GM10847 (cell line): ENCODE data around the gene SLC22A15.

ENCODE experiments used
- POLR2A ChIP-seq: IDR thresholded peaks from 2 replicates; pipeline ENCODE4 v1.6.1; 2011; ENCODE audit not compliant: insufficient read length; ENCODE audit errors: extremely low read depth

The SLC22A15 gene

GRCh38 chr1:116018007-116018406, 41.7 kb downstream of the SLC22A15 start:
- TF ChIP-seq POLR2A = no peak

GRCh38 chr1:116019653-116020253, 43.4 kb downstream of the SLC22A15 start:
- no peak for TF ChIP-seq POLR2A

DNA sequence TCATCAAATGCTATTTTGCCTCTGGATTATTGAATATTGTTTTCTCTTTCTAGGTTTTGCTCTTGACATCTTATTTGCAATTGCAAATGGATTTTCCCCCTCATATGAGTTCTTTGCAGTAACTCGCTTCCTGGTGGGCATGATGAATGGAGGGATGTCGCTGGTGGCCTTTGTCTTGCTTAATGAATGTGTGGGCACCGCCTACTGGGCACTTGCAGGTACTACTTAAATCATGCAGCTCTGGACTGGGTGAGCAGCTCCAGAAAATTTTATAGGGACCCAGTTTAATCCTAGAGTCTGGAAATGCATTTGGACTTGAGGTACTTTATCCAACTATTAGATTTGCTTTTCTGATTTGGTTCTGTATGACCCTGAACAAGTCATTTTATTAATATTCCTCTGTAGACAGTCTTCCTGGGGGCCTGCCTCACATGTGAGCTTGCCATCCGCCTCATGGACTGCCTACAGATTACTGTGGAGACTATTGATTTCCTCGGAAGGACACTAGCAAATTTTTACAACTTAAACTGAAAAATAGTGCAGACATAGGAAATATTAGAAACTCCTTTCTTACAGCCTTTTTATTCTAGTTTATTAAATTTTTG, 44.5 kb downstream of the SLC22A15 start:
- no peak for TF ChIP-seq POLR2A

DNA sequence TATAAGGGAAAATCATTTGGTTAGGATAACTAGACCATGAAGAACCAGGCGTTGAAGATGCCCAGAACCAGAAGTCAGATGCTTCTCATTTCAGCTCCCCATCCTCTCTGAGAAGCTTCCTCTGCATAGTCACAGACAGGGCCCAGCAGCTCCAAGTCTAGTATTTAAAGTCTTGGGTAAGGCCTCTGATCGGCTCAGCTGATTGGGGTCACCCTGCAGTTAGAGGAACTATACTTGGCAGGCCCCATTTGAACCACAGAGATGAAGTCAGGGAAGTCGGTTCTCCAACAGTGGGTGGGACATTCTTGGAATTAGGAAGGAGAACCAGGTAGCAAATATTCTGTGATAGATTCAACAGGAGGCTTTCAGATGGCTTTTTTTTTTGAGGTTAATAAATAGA, 48.3 kb downstream of the SLC22A15 start:
- no peak for TF ChIP-seq POLR2A

GRCh38 chr1:116026631-116027030, 50.3 kb downstream of the SLC22A15 start:
- TF ChIP-seq POLR2A = no peak

DNA sequence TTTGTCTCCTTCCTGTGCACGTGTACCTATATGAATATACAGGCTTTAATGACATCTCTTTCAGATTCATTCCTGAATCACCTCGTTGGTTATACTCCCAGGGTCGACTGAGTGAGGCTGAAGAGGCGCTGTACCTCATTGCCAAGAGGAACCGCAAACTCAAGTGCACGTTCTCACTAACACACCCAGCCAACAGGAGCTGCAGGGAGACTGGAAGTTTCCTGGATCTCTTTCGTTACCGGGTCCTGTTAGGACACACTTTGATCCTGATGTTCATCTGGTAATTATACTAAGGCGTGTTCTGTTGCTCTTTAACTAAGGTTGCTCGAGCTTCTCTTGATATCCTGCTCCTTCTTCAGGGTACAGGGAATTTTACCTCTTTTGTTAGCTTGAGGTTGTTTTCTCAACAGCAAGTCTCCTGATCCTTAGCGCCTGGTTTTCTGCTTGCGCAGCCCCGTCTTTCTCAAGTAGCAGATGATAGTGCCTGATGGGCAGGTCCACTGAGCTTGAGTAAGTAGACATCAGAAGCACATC, 55.1 kb downstream of the SLC22A15 start:
- no peak for TF ChIP-seq POLR2A

- TF ChIP-seq POLR2A = no peak
Measured at GRCh38 chr1:116033322-116033721, 57.0 kb downstream of the SLC22A15 start.

GRCh38 chr1:116036255-116036654, 59.9 kb downstream of the SLC22A15 start:
- no peak for TF ChIP-seq POLR2A

DNA sequence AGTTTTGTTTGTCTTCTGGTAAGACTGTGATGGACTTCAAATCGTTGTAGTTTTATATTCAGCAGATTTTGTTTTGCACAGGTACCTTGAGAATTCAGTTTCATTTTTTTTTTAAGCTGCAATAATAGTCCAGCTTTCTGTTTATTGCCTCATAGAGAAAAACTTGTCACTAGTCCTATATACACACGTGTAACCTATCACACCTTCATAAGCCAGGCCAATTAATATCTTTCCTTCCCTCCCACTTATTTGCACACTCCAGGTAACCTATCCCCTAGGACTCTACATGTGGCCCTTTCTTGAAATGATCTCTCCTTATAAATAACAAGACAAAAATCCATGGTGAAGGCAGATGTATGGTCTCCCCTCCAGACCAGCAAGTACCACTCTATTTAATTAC, 62.4 kb downstream of the SLC22A15 start:
- no peak for TF ChIP-seq POLR2A

- TF ChIP-seq POLR2A = no peak
Measured at GRCh38 chr1:116044071-116044470, 67.8 kb downstream of the SLC22A15 start.

DNA sequence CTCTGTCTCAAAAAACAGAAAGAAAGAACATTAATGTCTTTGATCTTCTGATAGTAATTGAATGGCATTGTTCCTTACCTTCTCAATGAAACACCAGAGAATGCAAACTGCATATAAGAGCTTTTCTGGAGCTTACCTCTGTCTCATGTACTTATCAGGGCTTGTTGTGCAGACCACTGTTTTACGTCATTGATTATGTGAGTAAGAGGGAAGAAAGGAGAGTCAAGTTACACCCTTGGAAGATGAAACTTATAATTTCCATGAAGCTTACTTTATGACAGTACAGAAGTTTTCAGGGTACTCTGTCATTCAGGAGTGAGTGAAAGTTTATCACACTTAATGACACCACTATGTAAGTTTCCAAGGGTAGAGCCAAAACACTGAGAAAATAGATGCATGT, 85.9 kb downstream of the SLC22A15 start:
- TF ChIP-seq POLR2A = no peak

DNA sequence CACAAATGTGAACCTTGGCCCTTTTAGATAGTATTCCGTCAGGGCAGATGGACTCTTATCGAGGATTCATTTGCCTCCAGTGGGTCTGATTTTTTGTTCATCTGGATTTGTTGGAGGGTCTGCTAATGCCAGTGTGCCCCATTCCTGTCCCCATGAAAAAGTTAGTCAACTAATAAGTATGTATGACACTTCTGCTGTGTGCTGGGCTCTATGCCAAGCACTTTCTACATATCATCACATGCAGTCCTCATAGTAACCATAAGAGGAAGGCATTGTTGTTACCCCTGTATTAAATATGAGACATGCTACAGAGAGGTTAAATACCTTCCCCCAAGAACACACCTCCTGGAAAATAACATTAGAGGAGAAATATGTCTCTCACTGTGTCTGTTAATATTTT, 88.3 kb downstream of the SLC22A15 start:
- TF ChIP-seq POLR2A = no peak

GRCh38 chr1:116066868-116067565, 90.7 kb downstream of the SLC22A15 start:
- no peak for TF ChIP-seq POLR2A

- TF ChIP-seq POLR2A = no peak
Measured at GRCh38 chr1:116067566-116067890, 91.2 kb downstream of the SLC22A15 start.

DNA sequence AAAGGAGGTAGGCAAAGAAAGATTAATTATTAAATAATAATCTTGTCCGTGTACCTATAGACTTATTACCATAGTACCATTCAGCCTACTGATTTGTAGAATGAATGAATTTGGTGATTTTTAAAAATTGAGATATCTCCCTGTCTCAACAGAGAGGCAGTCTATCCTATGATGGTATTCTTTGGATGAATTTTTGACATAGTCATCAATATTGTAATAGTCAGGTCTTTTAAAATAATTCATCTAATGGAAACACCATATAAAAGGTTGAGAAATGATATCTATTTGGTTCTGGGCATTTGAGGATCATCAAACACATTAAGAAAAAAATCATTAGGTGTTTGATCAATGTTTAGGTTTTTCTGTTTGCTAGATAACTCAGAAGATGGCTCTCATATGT, 99.3 kb downstream of the SLC22A15 start:
- no peak for TF ChIP-seq POLR2A

- no peak for TF ChIP-seq POLR2A
Measured at GRCh38 chr1:116075990-116076389, 99.7 kb downstream of the SLC22A15 start.
